EH (cell line): Measurements from ENCODE around the gene TRIOBP.

Experiments
- DNase-seq: peaks from one replicate; pipeline ENCODE4 v3.0.0-alpha.2; 2015; ENCODE audit warnings: low read depth

TRIOBP gene

GRCh38 chr22:37732699-37733607 is 36.1 kb downstream of the TRIOBP start:
- no peak for DNase-seq

- DNase-seq: no peak
Observed at GRCh38 chr22:37733625-37734401, 37.0 kb downstream of the TRIOBP start.

- DNase-seq: no peak
Observed at GRCh38 chr22:37734402-37734700, 37.5 kb downstream of the TRIOBP start.

- peak; percentile 49 for DNase-seq
Observed at GRCh38 chr22:37734964-37735451, 38.2 kb downstream of the TRIOBP start.

GRCh38 chr22:37739035-37739434 is 42.2 kb downstream of the TRIOBP start:
- DNase-seq: no peak

- no peak for DNase-seq
Observed at GRCh38 chr22:37739611-37740049, 42.8 kb downstream of the TRIOBP start.

- no peak for DNase-seq
Observed at GRCh38 chr22:37740455-37741311, 43.8 kb downstream of the TRIOBP start.

GRCh38 chr22:37741312-37741795 is 44.5 kb downstream of the TRIOBP start:
- peak; percentile 91 for DNase-seq

GRCh38 chr22:37742376-37743171 is 45.7 kb downstream of the TRIOBP start:
- peak; percentile 89 for DNase-seq

GRCh38 chr22:37744589-37744988 is 47.7 kb downstream of the TRIOBP start:
- no peak for DNase-seq

- peak; percentile 89 for DNase-seq
Observed at GRCh38 chr22:37745548-37746365, 48.9 kb downstream of the TRIOBP start.

GRCh38 chr22:37746366-37747079 is 49.7 kb downstream of the TRIOBP start:
- peak; percentile 37 for DNase-seq

GRCh38 chr22:37747080-37747714 is 50.3 kb downstream of the TRIOBP start:
- peak; percentile 81 for DNase-seq

- DNase-seq: peak; percentile 34
Observed at GRCh38 chr22:37747715-37748100, 50.9 kb downstream of the TRIOBP start.

GRCh38 chr22:37748659-37749058 is 51.8 kb downstream of the TRIOBP start:
- DNase-seq: no peak

- no peak for DNase-seq
Observed at GRCh38 chr22:37749226-37749625, 52.4 kb downstream of the TRIOBP start.

GRCh38 chr22:37749831-37750595 is 53.2 kb downstream of the TRIOBP start:
- peak; percentile 81 for DNase-seq

- no peak for DNase-seq
Observed at GRCh38 chr22:37750596-37751162, 53.8 kb downstream of the TRIOBP start.
